LNCAP (cell line): Measurements from ENCODE around the gene SMC1B.

Experiments used
- TF ChIP-seq, protein P1 (sequence below): fragments of 450-650 bp; IDR thresholded peaks from 2 replicates; pipeline ENCODE4 v1.5.1; 2017; ENCODE audit warnings: mild to moderate bottlenecking

The SMC1B gene

DNA sequence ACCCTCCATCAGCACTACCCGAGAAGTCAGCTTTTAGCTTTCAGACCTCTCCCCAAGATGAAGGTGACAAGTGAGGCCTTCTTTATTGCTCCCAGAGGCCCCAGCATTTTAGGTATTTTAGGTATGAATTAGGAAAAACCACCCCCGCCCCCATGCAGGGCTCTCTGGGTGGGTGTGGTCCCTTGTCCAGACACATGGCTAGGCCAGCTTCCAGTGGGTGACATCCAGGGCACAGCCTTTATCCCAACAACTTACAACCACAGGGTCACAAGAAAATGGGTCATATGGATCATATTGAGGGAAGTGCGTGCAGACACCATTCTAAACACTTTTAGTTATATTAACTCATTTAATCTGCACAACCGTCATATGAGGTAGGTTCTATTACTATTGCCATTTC is 42.2 kb upstream of the SMC1B start:
- TF ChIP-seq, protein P1, sequence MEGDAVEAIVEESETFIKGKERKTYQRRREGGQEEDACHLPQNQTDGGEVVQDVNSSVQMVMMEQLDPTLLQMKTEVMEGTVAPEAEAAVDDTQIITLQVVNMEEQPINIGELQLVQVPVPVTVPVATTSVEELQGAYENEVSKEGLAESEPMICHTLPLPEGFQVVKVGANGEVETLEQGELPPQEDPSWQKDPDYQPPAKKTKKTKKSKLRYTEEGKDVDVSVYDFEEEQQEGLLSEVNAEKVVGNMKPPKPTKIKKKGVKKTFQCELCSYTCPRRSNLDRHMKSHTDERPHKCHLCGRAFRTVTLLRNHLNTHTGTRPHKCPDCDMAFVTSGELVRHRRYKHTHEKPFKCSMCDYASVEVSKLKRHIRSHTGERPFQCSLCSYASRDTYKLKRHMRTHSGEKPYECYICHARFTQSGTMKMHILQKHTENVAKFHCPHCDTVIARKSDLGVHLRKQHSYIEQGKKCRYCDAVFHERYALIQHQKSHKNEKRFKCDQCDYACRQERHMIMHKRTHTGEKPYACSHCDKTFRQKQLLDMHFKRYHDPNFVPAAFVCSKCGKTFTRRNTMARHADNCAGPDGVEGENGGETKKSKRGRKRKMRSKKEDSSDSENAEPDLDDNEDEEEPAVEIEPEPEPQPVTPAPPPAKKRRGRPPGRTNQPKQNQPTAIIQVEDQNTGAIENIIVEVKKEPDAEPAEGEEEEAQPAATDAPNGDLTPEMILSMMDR = no peak

DNA sequence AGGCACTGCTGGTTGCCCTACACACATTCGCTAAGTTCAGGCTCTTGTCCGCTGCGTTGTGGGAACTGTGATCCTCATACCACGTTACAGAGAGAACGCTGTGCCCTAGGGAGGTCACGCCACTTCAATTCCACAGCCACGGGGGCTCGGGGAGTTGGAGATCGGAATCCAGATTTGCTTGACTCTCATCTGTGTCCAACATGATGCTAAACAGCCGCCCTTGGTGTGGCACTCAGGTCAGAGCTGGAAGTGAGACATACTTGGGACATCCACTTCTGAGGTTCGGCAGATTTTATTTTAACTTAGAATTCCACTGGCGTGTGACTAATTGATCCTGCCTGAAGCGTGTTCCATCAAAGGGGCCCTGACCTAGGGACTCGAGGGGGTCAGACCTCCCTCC is 41.8 kb upstream of the SMC1B start:
- TF ChIP-seq, protein P1 = no peak

DNA sequence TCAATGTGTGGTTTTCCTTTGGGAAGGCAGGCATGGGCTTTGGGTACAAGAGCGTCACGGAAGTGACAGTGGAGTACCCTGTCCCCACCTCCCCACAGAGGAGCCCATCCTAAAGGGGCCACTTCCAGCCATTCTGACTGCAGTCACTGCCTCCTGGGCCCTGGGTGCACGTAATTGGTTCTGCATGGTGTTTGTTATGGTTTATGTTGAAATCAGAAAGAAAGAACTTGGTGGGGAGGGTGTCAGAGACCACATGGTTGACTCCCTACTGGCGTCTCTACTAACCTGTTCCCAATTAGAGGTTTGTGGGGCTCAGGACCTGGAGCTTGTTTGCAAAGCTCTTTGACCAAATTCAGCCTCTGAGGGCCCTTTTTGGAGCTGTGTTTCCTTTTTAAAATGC is 40.9 kb upstream of the SMC1B start:
- TF ChIP-seq, protein P1 = no peak

DNA sequence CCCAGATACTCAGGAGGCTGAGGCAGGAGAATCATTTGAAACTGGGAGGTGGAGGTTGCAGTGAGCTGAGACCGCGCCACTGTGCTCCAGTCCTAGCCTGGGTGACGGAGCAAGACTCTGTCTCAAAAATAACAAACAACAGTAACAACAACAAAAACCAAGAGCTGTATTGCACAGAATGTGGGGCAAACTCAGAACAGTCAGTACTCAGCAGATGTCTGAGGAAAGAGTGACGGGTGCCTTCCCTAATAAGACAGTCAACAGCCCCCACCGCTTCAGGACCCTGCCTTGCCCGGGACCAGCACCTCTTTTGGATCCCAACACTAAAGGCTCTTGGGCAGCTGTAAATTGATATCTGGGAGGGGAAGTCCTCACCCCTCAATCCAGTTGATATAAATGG is 40.4 kb upstream of the SMC1B start:
- TF ChIP-seq, protein P1 = no peak

DNA sequence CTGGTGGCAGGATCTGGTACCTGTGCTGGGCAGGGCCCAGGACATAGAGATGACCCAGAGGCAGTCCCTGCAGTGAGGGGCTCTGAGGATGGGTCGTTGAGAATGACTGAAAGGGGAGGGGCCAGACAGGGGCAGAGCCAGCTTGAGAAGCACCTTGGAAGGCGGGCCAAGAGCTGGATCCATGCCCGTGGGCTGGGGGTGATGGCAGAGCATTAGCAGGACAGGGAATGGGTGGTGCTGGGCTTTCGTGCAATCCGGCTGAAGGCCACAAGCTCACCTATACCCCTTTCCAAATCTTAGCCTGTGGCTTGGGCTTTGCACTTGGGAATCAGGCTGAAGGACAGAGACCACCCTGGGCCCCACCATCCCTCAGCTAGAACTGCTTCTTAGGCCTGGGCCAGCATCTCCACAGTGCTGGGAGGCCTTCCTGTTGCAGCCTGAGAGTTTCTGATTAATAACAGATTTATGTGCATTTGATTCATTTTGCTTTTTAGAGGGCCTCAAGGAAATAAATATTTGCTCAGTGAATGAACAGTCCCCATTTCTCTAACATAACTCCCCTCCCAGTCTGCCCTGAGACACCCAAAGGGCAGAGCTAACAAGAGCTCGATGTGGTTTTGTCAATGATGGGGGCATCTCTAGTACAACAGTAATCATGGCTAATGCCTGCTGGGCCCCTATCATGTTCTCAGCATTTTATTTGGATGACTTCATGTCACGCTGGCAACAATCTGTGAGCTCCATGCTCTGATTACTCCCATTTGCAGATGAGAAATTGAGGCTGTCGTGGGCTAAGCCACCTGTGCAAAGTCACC is 39.4 kb upstream of the SMC1B start:
- TF ChIP-seq, protein P1 = no peak

DNA sequence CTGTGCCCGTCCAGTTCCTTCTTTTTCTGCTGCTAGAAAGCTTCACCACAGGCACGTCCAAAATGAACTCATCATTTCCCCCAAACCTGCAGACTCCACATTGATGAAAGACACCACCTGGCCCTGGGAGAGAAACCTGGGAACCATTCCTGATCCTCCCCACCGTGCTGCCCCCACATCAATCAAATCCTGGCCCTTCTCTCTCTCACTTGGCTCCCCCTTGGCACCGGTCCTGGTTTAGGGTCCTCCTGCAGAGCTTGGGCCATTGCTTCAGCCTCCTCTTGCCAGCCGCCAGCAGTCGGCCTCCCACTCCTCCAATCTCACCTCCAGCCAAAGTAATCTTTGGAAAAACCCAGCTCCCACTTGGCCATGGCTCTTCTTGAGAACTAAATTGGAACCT is 38.6 kb upstream of the SMC1B start:
- TF ChIP-seq, protein P1 = no peak

DNA sequence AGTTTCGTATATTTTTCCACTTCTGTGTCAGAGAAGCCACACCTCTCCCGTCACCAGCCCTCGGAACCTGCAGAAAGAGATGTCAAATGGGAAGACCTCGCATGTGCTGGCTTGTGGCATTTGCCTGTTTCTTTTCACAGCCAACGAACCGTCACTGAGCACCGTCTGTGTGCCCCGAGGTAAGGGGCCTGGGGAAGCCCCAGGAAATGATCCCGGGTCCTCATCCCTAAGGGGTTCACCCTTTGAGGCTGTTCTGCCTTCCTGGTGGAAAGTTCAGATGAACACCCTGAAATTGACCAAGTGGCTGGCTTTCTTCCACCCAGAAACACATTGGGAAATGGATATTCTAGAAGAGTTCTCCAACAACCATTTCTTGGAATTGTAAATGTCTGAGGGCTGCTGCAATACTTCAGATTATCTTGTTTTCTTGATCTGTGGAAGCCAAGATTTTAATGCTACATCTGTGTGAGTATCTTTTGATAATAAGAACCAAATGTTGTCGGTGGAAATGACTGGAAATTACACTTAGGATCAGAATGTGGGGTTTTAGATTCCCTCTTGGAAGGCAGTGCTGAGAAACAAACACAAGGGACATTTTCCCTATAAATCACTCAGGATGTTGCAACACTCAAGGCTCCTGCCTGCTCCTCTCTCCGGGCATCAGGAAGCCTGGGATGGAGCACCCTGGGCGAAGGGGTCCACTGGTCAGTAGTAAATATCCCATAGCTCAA is 37.7 kb upstream of the SMC1B start:
- TF ChIP-seq, protein P1 = no peak
